GM19452 (cell line): ENCODE measurements around the gene PFN1.
"Not testable (repeated sequence)": the region's sequence is repeated elsewhere in the genome, so short reads cannot be mapped to it uniquely, and the experiment has no call there.

Source experiments
- ATAC-seq: cut with Tn5 transposase; IDR thresholded peaks from one replicate; pipeline ENCODE4 v1.9.1; 2021; ENCODE audit not compliant: unreplicated experiment

The PFN1 gene

DNA sequence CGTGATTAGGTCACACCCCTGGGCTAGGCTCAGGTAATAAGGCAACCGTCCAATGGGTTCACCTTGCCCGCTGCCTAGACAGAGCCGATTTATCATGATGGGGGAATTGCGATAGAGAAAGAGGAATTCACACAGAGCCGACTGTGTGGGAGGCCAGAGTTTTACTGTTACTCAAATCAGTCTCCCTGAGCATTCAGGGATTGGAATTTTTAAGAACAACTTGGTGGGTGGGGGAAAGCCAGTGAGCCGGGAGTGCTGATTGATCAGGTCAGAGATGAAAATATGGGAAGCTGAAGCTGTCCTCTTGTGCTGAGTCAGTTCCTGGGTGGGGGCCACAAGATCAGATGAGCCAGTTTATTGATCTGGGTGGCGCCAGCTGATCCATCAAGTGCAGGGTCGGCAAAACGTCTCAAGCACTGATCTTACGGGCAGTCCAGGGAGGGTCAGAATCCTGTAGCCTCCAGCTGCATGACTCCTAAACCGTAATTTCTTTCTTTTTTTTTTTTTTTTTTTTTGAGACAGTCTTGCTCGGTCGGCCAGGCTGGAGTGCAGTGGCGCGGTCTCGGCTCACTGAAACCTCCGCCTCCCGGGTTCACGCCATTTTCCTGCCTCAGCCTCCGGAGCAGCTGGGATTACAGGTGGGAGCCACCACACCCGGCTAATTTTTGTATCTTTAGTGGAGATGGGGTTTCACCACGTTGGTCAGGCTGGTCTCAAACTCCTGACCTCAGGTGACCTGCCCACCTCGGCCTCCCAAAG is 21.6 kb downstream of the PFN1 start:
- not testable (repeated sequence) for ATAC-seq

DNA sequence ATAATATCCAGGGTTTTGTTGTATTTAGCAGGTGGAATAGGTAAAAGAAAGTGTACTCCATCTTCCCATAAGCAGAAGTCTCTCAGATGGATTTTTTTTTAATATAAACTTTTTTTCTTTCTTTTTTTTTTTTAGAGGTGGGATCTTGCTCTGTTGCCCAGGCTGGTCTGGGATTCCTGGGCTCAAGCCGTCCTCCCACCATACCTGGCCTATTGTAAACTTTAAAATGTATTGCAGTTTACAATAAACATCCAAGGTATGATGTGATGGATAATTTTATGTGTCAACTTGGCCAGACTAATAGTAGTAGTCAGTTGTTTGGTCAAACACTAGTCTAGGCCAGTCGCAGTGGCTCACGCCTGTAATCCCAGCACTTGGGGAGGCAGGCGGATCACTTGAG is 27.0 kb downstream of the PFN1 start:
- ATAC-seq = no peak

- no peak for ATAC-seq
These were observed 27.8 kb downstream of the PFN1 start for GRCh38 chr17:4920351-4921048.

DNA sequence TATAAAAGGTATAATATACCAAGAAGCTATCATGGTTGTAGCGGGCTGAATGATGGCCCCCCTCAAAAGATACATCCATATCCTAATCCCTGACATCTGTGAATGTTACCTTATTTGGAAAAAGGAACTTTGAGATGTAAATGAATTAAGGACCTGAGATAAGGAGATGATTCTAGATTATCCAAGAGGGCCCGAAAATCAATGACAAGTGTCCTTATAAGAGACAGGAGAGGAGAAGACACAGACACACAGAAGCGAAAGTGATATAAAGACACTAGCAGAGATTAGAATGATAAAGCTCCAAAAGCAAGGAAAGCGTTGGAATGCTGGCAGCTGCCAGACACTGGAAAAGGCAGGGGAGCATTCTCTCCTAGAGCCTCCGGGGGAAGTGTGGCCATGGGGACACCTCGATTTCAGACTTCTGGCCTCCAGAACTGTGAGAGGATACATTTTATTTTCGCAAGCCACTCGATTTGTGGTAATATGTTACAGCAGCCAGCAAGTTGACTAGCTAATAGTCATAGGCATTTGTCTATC is 28.8 kb downstream of the PFN1 start:
- no peak for ATAC-seq

DNA sequence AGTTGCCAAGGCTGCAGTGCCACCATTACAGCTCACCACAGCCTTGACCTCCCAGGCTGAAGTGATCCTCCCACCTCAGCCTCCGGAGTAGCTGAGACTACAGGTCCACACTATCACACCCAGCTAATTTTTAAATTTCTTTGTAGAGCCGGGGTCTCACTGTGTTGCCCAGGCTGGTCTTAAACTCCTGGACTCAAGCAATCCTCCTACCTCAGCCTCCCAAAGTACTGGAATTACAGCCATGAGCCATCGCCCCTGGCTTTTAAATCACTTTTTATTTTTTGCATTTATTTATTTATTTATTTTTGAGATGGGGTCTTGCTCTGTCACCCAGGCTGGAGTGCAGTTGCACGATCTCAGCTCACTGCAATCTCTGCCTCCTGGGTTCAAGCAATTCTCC is 33.8 kb downstream of the PFN1 start:
- not testable (repeated sequence) for ATAC-seq

DNA sequence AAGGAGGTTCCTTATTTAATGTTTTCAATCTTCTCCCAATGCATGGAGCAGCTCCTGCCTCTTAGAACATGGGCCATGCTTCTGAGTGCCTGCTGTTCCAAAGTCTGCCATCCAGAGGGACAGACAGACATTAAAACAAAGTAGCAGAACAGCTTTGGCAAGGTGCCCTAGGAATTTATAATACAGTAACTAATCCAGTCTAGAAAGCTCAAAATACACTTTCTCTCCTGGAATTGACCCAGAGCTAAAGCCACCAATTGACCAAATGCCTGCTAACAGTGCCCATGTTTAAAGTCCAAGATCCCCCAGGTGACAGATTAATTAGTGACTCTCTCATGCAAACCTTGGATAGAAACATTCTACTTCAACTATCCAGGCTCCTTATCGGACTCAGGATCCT is 34.3 kb downstream of the PFN1 start:
- ATAC-seq = no peak

- no peak for ATAC-seq
These were observed 39.4 kb downstream of the PFN1 start for GRCh38 chr17:4908711-4909496.

GRCh38 chr17:4908301-4908700 is 40.0 kb downstream of the PFN1 start:
- ATAC-seq = no peak

DNA sequence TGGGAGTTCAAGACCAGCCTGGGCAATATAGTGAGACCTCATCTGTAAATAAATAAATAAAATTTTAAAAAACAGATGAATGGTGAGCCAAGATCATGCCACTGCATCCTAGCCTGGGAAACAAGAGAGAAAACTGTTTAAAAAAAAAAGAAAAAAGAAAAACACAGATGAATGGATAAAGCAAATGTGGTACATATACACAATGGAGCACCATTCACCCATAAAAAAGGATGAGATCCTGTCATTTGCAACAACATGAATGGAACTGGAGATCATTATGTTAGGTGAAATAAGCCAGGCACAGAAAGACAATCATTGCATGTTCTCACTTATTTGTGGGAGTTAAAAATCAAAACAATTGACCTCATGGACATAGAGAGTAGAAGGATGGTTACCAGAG is 41.7 kb downstream of the PFN1 start:
- ATAC-seq = not testable (repeated sequence)

GRCh38 chr17:4903051-4903818 is 45.1 kb downstream of the PFN1 start, which contains the start of gene CHRNE:
Gene CHRNE, minus strand, starts transcription at chr17:4903098. Its CDS starts 35 bp downstream, at chr17:4903063.
- ATAC-seq = no peak

GRCh38 chr17:4902540-4902939 is 45.8 kb downstream of the PFN1 start:
- no peak for ATAC-seq

DNA sequence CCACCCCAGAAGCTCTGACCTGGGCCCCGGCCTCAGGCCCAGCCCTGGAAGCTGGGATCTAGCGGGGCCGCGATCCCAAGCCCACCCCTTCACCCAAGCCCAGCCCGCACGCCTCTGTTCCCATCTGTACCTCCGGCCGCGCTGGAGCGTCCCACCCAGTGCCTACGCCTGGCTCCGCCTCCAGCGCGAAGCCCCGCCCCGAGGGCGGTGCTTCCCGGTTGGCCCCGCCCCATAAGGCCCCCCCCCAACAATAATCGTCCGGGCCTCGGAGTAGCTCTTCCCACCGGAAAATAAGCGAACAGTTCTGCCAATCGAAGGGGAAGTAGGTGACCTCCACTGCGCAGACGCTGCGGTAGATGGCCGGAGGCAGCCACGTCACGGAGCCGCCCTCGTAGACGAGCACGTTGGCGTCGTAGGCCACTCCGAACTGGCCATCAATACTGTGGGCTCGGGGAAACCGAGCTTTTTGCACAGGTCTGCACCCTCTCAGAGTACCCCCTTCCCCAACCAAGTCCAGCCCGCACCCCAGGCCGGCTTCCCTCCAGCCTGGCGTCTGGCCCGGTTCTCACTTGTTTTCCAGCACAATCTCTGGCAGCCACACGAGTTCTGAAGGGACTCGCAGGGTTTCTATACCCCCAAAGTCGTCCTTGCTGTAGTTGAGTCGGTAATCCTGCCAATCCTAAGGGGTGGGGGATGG is 46.5 kb downstream of the PFN1 start:
- ATAC-seq = no peak

DNA sequence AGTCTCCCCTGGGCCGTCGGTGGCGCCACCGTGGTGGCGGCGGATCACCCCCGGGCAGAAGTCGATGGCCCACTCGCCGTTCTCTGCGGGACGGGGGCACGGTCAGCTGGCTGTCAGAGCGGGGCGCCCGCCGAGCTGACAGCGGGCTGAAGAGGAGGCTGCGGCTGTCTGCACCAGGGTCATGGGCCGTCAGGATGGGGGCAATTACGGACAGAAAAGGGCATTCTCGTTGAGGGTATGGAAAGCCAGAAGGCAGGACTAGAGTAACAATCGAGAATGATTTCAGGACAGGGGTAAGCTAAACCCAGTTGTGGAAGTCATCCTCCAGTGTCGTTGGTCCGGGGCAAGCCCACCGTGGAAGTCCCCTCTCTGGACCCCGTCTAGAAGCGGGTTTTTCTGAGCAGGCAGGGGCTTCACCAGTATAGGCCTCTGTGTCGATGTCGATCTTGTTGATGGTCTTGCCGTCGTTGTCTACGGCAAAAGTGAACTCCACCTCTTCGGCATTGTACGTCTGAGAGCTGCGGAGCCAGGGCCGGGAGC is 47.2 kb downstream of the PFN1 start:
- ATAC-seq = no peak

GRCh38 chr17:4900231-4901107 is 47.9 kb downstream of the PFN1 start:
- no peak for ATAC-seq

GRCh38 chr17:4899341-4900230 is 48.7 kb downstream of the PFN1 start, which contains the start of gene C17orf107:
Gene C17orf107, plus strand, starts transcription at chr17:4899536. Its CDS starts 227 bp downstream, at chr17:4899763.
- no peak for ATAC-seq

DNA sequence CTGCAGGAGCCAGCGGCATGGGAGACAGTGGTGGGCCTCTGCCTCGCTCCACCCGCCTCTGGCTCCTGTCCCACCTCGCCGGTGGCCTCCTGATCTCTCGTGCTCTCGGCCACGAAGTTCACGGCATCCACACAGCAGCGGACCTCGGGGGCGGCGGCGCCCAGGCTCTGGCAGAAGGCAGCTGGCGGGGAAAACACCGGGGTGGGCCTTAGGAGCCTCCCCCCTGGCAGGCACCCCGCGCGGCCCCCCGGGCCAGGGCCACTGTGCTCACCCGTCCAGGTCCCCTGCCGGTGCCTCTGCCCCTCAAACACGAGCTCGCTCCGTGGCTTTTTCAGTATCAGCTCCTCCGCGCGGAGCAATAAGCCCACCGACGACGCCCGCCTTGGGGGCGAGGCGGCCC is 49.4 kb downstream of the PFN1 start:
- no peak for ATAC-seq

DNA sequence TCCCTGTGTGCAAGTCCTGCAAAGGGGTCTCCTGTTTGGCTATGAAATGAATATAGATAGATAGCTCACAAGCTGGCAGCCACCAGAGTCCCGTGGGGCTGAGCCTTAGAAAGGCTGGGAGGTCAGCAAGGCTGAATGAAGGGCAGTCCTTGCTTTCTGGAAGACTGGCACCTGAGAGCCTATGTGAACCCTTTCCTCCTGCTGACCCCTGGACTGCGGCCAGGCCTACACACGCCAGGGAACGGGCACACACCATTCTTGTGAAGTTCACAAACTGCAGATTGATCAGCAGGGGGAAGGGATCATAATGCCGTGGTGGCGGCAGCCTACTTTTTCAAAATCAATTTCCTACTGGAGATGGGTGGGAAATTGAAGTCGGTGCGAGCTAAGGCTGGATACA is 50.0 kb downstream of the PFN1 start:
- no peak for ATAC-seq

DNA sequence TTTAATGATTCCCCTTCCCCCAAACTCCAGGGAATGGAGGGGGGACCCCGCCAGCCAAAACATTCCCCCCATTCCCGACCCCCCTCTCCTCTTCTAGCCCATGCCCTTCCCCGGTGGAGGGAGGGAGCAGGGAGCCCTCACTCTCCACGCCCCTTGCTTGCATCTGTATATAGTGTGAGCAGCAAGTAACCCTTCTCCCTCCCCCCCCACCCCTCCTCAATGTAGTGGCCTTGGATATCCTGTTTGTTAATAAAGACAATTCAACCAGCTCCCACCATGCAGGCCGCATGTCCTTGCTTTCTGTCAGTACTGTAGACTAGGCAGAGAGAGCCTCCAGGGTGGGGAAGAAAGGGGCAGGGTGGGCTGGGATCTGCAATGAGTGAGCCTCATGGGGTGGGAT is 50.5 kb downstream of the PFN1 start:
- ATAC-seq = no peak
